Keratinocyte (primary cell): ENCODE data around the gene DHTKD1. TPM values are rescaled to one million over a fixed set of nuclear protein-coding genes. Genes with fewer than 3 reads are reported as not detected.

Experiments used
- DNase-seq: peaks from one replicate; pipeline ENCODE4 v3.0.0-alpha.2; 2011; ENCODE audit warnings: low read depth, missing footprints, low spot score
- FAIRE-seq: peaks from 2 replicates; lab custom pipeline; 2011; peaks lifted over from hg19 to GRCh38; lab: Jason Lieb, UNC
- H2AFZ ChIP-seq: 2 replicates; pipeline ENCODE4 v1.6.0; 2012; ENCODE audit warnings: low read length, control low read depth, inconsistent platforms; ENCODE audit not compliant: control insufficient read depth
- H3K27ac ChIP-seq: 2 replicates; pipeline ENCODE4 v1.5.1; 2011; ENCODE audit warnings: low read length; ENCODE audit not compliant: control insufficient read depth, insufficient read depth
- H3K27me3 ChIP-seq: 3 replicates; pipeline ENCODE4 v1.6.0; 2011; ENCODE audit warnings: low read length; ENCODE audit not compliant: control insufficient read depth, insufficient read depth; ENCODE audit errors: extremely low read depth
- H3K36me3 ChIP-seq, 2 experiments: 2 replicates in 1 of 2; 3 replicates in 1 of 2; pipeline ENCODE4 v1.5.1; 2011; ENCODE audit warnings: low read length in 2 of 2, mild to moderate bottlenecking in 1 of 2; ENCODE audit not compliant: control insufficient read depth in 2 of 2, insufficient read depth in 2 of 2; ENCODE audit errors: extremely low read depth in 1 of 2
- H3K4me1 ChIP-seq: 3 replicates; pipeline ENCODE4 v1.5.1; 2011; ENCODE audit warnings: low read length; ENCODE audit not compliant: control insufficient read depth, insufficient read depth; ENCODE audit errors: extremely low read depth
- H3K4me2 ChIP-seq: 3 replicates; pipeline ENCODE4 v1.6.0; 2011; ENCODE audit warnings: low read depth, low read length; ENCODE audit not compliant: control insufficient read depth, insufficient read depth; ENCODE audit errors: extremely low read depth
- H3K4me3 ChIP-seq, 3 experiments: fragments of 200-600 bp in 1 of 3; sonication (generic) in 1 of 3; 2 replicates in 2 of 3; 3 replicates in 1 of 3; pipeline ENCODE4 v1.5.1; 2011 to 2016; ENCODE audit warnings: low read length in 3 of 3, mild to moderate bottlenecking in 3 of 3, control low read depth in 2 of 3, inconsistent platforms in 1 of 3, low read depth in 1 of 3, mixed read lengths in 1 of 3, mixed run types in 1 of 3, moderate library complexity in 1 of 3; ENCODE audit not compliant: control insufficient read depth in 2 of 3, insufficient read depth in 2 of 3; ENCODE audit errors: extremely low read depth in 1 of 3
- H3K79me2 ChIP-seq: 2 replicates; pipeline ENCODE4 v1.6.0; 2012; ENCODE audit warnings: low read length; ENCODE audit not compliant: control insufficient read depth, insufficient read depth
- H3K9ac ChIP-seq: 3 replicates; pipeline ENCODE4 v1.6.0; 2011; ENCODE audit warnings: low read length; ENCODE audit not compliant: control insufficient read depth, insufficient read depth; ENCODE audit errors: extremely low read depth
- H3K9me1 ChIP-seq: 3 replicates; pipeline ENCODE4 v1.6.0; 2011; ENCODE audit warnings: low read length; ENCODE audit not compliant: control insufficient read depth, insufficient read depth; ENCODE audit errors: extremely low read depth
- H3K9me3 ChIP-seq: 2 replicates; pipeline ENCODE4 v1.5.1; 2012; ENCODE audit warnings: low read depth, low read length; ENCODE audit not compliant: control insufficient read depth
- H4K20me1 ChIP-seq: 3 replicates; pipeline ENCODE4 v1.6.0; 2011; ENCODE audit warnings: low read length; ENCODE audit not compliant: control insufficient read depth, insufficient read depth; ENCODE audit errors: extremely low read depth
- EZH2 ChIP-seq: IDR thresholded peaks from one replicate; pipeline ENCODE4 v1.6.1; 2012; ENCODE audit warnings: inconsistent platforms, mild to moderate bottlenecking, low read length, moderate library complexity
- dilution Hi-C: fragments of 300-500 bp; cut with MboI; formaldehyde crosslinking; loops from one replicate; pipeline ENCODE4 v1.7.0; 2020; ENCODE audit warnings: low sequenced_read_pairs; ENCODE audit not compliant: extremely low pct_ligation_motif_present
- polyA plus RNA-seq, 5 experiments: library from polyadenylated mRNA; depleted of rRNA in 3 of 5; stranded (reverse) in 3 of 5; stranded (forward) in 1 of 5; unstranded in 1 of 5; fragments of >200 nt; gene quantifications; 1 replicate in 1 of 5; 2 replicates in 3 of 5; 3 replicates in 1 of 5; pipeline versions ENCODE4 v1.2.1 to v1.2.3, GENCODE V29; 2011 to 2012; ENCODE audit warnings: missing spikeins in 2 of 5, low read depth in 1 of 5, low replicate concordance in 1 of 5
- TF ChIP-seq, protein P1 (sequence below), 3 experiments: IDR thresholded peaks in 1 of 3; conservative IDR thresholded peaks in 1 of 3; optimal IDR thresholded peaks in 1 of 3; 2 replicates in 2 of 3; 3 replicates in 1 of 3; pipeline versions ENCODE3 to v1.5.1; 2011; ENCODE audit warnings: low read length in 3 of 3, mild to moderate bottlenecking in 3 of 3, moderate library complexity in 2 of 3, control low read depth in 1 of 3, inconsistent platforms in 1 of 3; ENCODE audit not compliant: insufficient read depth in 2 of 3; ENCODE audit errors: extremely low read depth in 1 of 3

The DHTKD1 gene
- polyA plus RNA-seq, 1 donor (not counting 4 experiments of a cell fraction or from before 2014, with no cell fraction given) = 12.8 TPM

DNA sequence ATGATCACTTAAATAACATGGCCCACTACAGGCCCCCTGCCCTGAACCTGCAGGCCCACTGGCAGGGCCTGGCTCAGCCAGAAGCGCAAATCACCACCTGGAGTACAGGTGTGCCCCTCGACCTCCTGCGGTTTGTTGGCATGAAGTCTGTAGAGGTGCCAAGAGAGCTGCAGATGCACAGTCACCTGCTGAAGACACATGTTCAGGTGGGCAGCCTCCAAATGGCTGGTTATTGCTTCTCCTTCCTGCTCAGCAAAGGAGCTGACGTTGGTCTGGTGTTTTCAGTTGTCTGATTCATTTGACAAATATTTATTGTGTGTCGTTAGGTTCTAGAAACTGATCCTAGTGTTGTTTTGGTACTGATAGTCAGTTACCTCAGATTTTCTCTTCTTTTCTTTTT is 29.0 kb downstream of the DHTKD1 start:
- no peaks in the 10 kb centered on the region for H3K9me3 ChIP-seq
- H3K36me3 ChIP-seq = peaks cover 4 to 19% of the 10 kb centered on the region in 2 experiments
- H3K27ac ChIP-seq = no peak overlapping the region
- H3K9me1 ChIP-seq = no peaks in the 10 kb centered on the region
- H4K20me1 ChIP-seq = no peaks in the 10 kb centered on the region
- H3K4me1 ChIP-seq = no peaks in the 10 kb centered on the region
- no peak overlapping the region for H2AFZ ChIP-seq
- no peak overlapping the region for H3K4me2 ChIP-seq
- H3K79me2 ChIP-seq = no peaks in the 10 kb centered on the region
- dilution Hi-C loops = no loop called here
- DNase-seq (no peak), FAIRE-seq (no peak)
- no peak overlapping the region for H3K9ac ChIP-seq
- TF ChIP-seq, protein P1, sequence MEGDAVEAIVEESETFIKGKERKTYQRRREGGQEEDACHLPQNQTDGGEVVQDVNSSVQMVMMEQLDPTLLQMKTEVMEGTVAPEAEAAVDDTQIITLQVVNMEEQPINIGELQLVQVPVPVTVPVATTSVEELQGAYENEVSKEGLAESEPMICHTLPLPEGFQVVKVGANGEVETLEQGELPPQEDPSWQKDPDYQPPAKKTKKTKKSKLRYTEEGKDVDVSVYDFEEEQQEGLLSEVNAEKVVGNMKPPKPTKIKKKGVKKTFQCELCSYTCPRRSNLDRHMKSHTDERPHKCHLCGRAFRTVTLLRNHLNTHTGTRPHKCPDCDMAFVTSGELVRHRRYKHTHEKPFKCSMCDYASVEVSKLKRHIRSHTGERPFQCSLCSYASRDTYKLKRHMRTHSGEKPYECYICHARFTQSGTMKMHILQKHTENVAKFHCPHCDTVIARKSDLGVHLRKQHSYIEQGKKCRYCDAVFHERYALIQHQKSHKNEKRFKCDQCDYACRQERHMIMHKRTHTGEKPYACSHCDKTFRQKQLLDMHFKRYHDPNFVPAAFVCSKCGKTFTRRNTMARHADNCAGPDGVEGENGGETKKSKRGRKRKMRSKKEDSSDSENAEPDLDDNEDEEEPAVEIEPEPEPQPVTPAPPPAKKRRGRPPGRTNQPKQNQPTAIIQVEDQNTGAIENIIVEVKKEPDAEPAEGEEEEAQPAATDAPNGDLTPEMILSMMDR (optimal IDR thresholded peaks at IDR 0.05 in 1 of 3, IDR thresholded peaks at IDR 0.05 in 1 of 3, conservative IDR thresholded peaks at IDR 0.05 in 1 of 3; ENCODE audit: extremely low read depth in 1 of 3, insufficient read depth in 2 of 3, low read length in 3 of 3) = no peak
- no peak for TF ChIP-seq EZH2
- no peak overlapping the region for H3K4me3 ChIP-seq
- H3K27me3 ChIP-seq = no peaks in the 10 kb centered on the region

DNA sequence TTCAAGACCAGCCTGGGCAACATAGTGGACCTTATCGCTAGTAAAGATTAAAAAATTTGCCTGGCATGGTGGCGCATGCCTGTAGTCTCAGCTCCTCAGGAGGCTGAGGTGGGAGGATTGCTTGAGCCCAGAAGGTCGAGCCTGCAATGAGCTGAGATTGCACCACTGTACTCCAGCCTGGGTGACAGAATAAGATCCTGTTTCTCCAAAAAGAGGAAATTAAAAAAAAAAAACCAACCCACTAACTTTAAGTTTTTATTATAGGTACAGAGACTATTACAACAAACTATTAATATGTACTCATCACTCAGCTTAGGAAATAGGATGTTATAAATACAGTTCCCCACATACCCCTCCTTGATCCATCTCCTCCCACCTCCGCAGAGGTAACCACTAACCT is 30.2 kb downstream of the DHTKD1 start:
- no peak for FAIRE-seq
- TF ChIP-seq, protein P1 (optimal IDR thresholded peaks at IDR 0.05 in 1 of 3, IDR thresholded peaks at IDR 0.05 in 1 of 3, conservative IDR thresholded peaks at IDR 0.05 in 1 of 3; ENCODE audit: extremely low read depth in 1 of 3, insufficient read depth in 2 of 3, low read length in 3 of 3) = no peak
- TF ChIP-seq EZH2 = no peak
- no peaks in the 10 kb centered on the region for H3K9me3 ChIP-seq

More for the DNA sequence above, 30.2 kb downstream of the DHTKD1 start:
- Histone ChIP-seq H3K9me1 (no peaks in the 10 kb centered on the region), H3K4me1 (no peaks in the 10 kb centered on the region), H3K36me3 (peaks cover 6 to 16% of the 10 kb centered on the region in 2 experiments), H4K20me1 (no peaks in the 10 kb centered on the region), H3K4me2 (no peak overlapping the region), H3K27me3 (no peaks in the 10 kb centered on the region), H2AFZ (no peak overlapping the region), H3K79me2 (no peaks in the 10 kb centered on the region), H3K27ac (no peak overlapping the region), H3K9ac (no peak overlapping the region), H3K4me3 (no peak overlapping the region)
- dilution Hi-C loops = no loop called here
- DNase-seq = no peak
